Esophagus (tissue), 2 donors: ENCODE data around the gene TBPL2. TPM values are rescaled to one million over a fixed set of nuclear protein-coding genes. Genes with fewer than 3 reads are reported as not detected.
"Not testable (repeated sequence)": the region's sequence is repeated elsewhere in the genome, so short reads cannot be mapped to it uniquely, and the experiment has no call there.

Experiments
- H3K27ac ChIP-seq, 2 donors: one replicate each; pipeline ENCODE4 v1.5.1; 2013; ENCODE audit warnings: low read depth in 2 of 2, mild to moderate bottlenecking in 2 of 2, inconsistent platforms in 1 of 2, low read length in 1 of 2, moderate library complexity in 1 of 2
- H3K27me3 ChIP-seq, 2 donors: one replicate each; pipeline ENCODE4 v1.6.1; 2013; ENCODE audit warnings: low read length in 2 of 2, control low read depth in 1 of 2, mild to moderate bottlenecking in 1 of 2; ENCODE audit not compliant: insufficient read depth in 2 of 2, control insufficient read depth in 1 of 2
- H3K36me3 ChIP-seq, 2 donors: one replicate each; pipeline ENCODE4 v1.6.1; 2013; ENCODE audit warnings: low read length in 1 of 2; ENCODE audit not compliant: control insufficient read depth in 2 of 2, insufficient read depth in 2 of 2
- H3K4me1 ChIP-seq, 2 donors: one replicate each; pipeline ENCODE4 v1.6.1; 2013; ENCODE audit warnings: low read length in 1 of 2; ENCODE audit not compliant: control insufficient read depth in 2 of 2, insufficient read depth in 2 of 2
- H3K4me3 ChIP-seq, 2 donors: one replicate each; pipeline ENCODE4 v1.5.1; 2013; ENCODE audit warnings: low read length in 2 of 2, mild to moderate bottlenecking in 2 of 2, low read depth in 1 of 2, moderate library complexity in 1 of 2
- H3K9me3 ChIP-seq, 2 donors: one replicate each; pipeline ENCODE4 v1.6.1; 2013; ENCODE audit warnings: mild to moderate bottlenecking in 2 of 2, low read depth in 1 of 2, low read length in 1 of 2, moderate library complexity in 1 of 2; ENCODE audit not compliant: control insufficient read depth in 2 of 2, insufficient read depth in 1 of 2
- WGBS, 2 donors: extraction: QIAGEN DNeasy Blood & Tissue Kit; methylation state at CpG; one replicate each; pipeline ENCODE4 v1.1.7; 2013; 5-methylcytosine and 5-hydroxymethylcytosine counted together
- polyA plus RNA-seq, 2 donors: library from polyadenylated mRNA; stranded (reverse); fragments of 200-250 nt; gene quantifications; one replicate each; pipeline ENCODE4 v1.2.3, GENCODE V29; 2013
- donor health status: healthy with polysubstance abuse.
- donor health status: Bipolar disorder and iron deficiency.

Gene TBPL2
- polyA plus RNA-seq, 2 donors = not detected

DNA sequence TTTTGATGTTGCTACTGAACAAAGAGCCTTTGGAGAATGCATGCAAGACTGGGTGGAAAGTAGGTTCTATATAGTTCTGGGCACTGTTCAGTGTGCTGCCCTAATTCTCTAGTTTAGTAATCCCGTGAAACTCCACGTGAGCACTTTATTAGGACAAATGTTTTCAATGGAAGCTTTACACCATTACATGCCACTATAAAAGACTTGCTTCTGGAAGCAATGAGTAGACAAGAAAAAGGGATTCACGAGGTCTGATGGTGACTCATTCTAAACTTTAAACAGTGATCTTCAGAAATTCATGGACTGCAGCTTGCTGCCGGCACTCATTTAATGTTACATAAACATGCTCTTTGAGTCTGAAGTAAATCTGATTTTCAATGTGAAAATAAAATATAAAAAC, 51.1 kb downstream of the TBPL2 start:
- WGBS, 2 donors = 74 to 77% methylated on average over 4 of the region's 4 CpGs
- no peaks in the 10 kb centered on the region for H3K36me3 ChIP-seq
- no peak overlapping the region for H3K27ac ChIP-seq
- H3K9me3 ChIP-seq = no peaks in the 10 kb centered on the region
- H3K4me3 ChIP-seq = no peak overlapping the region
- H3K27me3 ChIP-seq = no peaks in the 10 kb centered on the region
- no peaks in the 10 kb centered on the region for H3K4me1 ChIP-seq

DNA sequence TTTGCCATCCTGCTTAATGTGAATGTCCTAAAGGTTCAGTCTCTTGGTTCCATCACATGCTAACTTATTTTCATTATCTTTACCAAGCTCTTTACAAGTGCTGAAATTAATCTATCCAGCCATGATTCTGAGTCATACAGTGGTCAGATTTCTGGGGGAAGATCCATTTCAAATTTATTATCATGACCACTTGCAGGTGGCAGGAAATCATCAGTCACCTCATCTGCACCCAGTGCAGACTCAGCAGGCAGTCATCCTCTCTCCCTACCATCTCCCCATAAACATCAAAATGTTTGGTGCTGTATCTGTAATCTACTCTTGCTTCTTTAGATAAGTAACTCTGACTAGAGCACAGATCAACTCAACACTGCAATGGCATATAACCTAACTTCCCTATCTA, 52.3 kb downstream of the TBPL2 start:
- no peaks in the 10 kb centered on the region for H3K36me3 ChIP-seq
- H3K9me3 ChIP-seq = no peaks in the 10 kb centered on the region
- H3K27ac ChIP-seq = no peak overlapping the region
- no peaks in the 10 kb centered on the region for H3K27me3 ChIP-seq
- H3K4me1 ChIP-seq = no peaks in the 10 kb centered on the region
- H3K4me3 ChIP-seq = no peak overlapping the region

DNA sequence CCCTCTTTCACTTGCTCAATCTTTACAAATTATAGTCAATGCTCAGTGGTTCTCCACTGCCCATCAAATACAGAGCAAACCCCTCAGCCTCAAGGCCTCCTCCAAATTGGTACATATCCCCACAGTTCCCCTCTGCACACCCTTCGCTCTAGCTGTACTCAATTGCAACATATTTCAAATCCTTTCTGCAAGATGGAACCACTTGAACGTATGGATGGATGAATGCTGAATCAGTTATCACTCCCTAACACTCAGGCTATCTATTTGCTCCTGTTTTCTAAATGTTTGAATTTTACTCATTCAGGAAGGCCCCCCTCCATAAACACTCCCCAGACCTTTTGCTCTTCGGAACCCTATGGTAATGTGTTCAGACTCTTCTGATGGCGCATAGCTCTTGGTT, 53.3 kb downstream of the TBPL2 start:
- WGBS, 2 donors = 96 to 99% methylated on average over 4 of the region's 4 CpGs
- H3K36me3 ChIP-seq = no peaks in the 10 kb centered on the region
- H3K4me1 ChIP-seq = no peaks in the 10 kb centered on the region
- no peaks in the 10 kb centered on the region for H3K27me3 ChIP-seq
- H3K9me3 ChIP-seq = no peaks in the 10 kb centered on the region
- H3K4me3 ChIP-seq = no peak overlapping the region
- H3K27ac ChIP-seq = no peak overlapping the region

DNA sequence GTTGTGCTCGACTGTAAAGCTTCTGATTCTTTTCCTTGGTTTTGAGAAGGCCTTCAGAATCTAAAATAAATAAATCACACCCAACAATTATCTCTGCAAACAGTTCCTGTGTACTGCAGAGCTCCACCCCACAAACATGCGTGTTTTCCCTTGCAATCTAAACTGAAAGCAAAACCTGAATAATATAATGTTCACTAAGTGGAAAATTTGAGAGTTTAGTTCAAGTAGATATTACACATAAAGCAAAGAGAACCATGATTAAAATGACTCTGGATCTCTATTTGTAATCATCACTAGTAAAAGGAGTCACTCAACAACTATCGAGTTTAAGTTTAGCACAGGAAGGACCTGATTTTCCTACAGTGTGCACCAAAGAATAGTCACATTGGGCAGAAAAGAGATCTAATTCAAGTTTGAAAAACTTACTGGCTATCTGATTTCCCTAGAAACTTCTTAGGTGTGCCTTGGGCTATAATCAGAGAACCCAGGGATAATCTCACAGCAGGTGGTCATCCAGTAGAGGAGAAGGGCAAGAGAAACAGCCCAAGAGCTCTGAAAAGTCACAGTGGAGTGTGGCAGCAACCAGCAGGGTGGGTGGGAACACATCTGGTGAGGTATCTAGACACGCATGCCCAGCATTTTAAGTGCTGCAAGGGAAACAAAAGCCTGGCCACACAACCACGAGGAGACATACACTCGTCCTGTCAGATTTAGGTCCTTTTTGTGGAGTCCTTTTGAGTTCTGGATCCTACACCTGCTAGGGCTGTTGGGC, 54.2 kb downstream of the TBPL2 start:
- Histone ChIP-seq H3K27me3 (no peaks in the 10 kb centered on the region), H3K9me3 (no peaks in the 10 kb centered on the region), H3K27ac (no peak overlapping the region), H3K4me1 (no peaks in the 10 kb centered on the region), H3K4me3 (no peak overlapping the region), H3K36me3 (peaks cover 2 to 6% of the 10 kb centered on the region in 2 donors)
- WGBS, 2 donors = 66 to 78% methylated on average over 6 of the region's 6 CpGs

DNA sequence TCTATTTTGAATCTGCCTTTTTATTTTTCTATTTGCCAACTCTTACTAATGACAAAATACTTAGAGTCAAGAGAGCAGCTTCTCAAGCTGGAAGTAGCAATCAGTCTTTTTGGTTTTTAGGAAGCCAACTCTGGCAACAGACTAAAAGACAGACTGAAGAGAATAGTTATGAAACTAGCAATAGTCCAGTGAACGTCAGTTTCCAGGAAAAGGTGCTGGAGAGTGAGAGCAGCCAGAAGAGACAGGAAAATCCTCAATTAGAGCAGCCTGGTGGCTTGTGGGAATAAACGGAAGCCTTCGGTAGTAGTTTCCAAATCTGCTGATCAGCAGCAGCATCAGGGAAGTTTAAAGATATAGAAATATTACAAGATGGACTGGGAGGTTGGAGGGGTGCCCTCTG, 55.9 kb downstream of the TBPL2 start:
- H3K9me3 ChIP-seq = no peaks in the 10 kb centered on the region
- H3K27ac ChIP-seq = no peak overlapping the region
- WGBS, 2 donors = 81% methylated on average over 3 of the region's 3 CpGs
- H3K4me3 ChIP-seq = no peak overlapping the region
- no peaks in the 10 kb centered on the region for H3K4me1 ChIP-seq
- peaks cover 5 to 6% of the 10 kb centered on the region in 2 donors for H3K36me3 ChIP-seq
- H3K27me3 ChIP-seq = no peaks in the 10 kb centered on the region

DNA sequence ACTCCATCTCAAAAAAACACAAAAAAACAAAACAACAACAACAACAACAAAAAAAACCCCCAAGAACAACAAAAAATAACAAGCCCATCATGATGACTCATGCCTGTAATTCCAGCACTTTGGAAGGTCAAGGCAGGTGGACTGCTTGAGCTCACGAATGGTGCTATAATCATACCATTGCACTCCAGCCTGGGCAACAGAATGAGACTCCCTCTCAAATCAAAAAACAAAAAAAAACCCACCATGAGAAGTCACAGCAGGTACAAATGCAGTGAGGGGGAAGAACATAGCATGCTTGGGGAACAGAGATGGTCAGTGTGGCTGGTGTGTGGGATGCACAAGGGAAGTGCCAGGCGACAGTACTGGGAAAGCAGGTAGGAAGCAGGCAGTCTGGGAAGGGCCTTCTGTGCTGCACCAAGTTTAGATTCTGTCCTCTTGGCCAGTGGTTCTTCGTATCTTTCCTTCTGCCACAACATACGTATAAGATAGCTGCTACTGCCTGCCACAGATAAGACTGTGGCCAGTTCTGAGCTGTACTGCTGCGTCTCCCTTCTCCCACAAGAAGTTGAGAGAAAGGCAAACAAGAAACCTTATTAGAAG, 56.8 kb downstream of the TBPL2 start:
- Histone ChIP-seq H3K27ac (no peak overlapping the region), H3K36me3 (peaks cover 5 to 6% of the 10 kb centered on the region in 2 donors), H3K9me3 (no peaks in the 10 kb centered on the region), H3K4me3 (no peak overlapping the region), H3K4me1 (no peaks in the 10 kb centered on the region), H3K27me3 (no peaks in the 10 kb centered on the region)
- WGBS, 2 donors = 80 to 82% methylated on average over 5 of the region's 5 CpGs

DNA sequence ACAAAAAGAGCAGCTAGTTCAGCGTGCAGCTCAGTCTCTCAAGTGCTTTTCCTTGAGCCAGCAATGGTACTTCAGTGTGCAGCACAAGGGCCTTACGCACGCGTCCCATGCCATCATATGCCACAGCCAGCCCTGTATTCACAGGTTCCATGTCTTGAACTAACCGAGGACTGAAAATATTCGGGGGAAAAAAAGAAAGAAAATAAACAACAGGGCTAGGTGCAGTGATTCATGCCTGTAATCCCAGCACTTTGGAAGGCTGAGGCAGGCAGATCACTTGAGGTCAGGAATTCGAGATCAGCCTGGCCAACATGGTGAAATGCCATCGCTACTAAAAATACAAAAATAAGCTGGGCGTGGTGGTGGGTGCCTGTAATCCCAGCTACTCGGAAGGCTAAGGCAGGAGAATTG, 57.4 kb downstream of the TBPL2 start:
- 85% methylated on average over 10 of the region's 10 CpGs for WGBS, 2 donors
- not testable (repeated sequence) for H3K27ac ChIP-seq, H3K4me1 ChIP-seq, H3K9me3 ChIP-seq, H3K36me3 ChIP-seq, H3K4me3 ChIP-seq, H3K27me3 ChIP-seq

DNA sequence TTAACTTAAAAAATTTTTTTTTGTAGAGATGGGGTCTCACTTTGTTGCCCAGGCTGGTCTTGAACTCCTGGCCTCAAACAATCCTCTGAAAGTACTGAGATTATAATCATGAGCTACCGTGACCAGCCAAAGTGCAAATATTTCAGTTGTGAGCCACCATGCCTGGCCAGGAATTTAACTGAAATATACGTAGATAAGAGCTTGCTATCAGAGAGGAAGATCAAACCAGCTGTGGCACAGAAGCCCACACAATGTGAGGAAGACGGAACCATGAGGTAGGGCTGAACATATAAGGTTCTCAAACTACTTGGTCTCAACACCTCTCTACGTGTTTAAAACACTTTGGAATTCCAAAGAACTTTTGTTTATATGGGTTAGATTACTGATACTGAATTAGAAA, 57.9 kb downstream of the TBPL2 start:
- H3K4me3 ChIP-seq = no peak overlapping the region
- 84 to 87% methylated on average over 4 of the region's 4 CpGs for WGBS, 2 donors
- H3K9me3 ChIP-seq = no peaks in the 10 kb centered on the region
- no peaks in the 10 kb centered on the region for H3K4me1 ChIP-seq
- peaks cover 9% of the 10 kb centered on the region in 2 donors for H3K36me3 ChIP-seq
- no peaks in the 10 kb centered on the region for H3K27me3 ChIP-seq
- no peak overlapping the region for H3K27ac ChIP-seq

DNA sequence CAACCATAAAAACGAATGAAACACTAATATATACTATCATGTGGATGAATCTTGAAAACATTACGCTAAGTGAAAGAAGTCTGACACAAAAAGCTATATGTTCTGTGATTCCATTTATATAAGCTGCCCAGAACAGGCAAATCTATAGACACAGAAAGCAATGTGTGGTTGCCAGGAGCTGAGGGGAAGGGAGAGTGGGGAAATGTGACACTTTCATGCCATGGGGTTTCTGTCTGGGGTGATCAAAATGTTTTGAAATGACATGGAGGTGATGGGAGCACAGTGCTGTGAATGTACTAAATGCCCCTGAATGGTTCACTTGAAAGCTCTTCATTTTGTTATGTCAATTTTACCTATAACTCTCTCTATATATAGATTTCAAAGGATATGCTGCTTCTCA, 58.9 kb downstream of the TBPL2 start:
- Histone ChIP-seq H3K27me3 (no peaks in the 10 kb centered on the region), H3K27ac (no peak overlapping the region), H3K4me1 (no peaks in the 10 kb centered on the region), H3K36me3 (peaks cover 11% of the 10 kb centered on the region in 2 donors), H3K4me3 (no peak overlapping the region), H3K9me3 (no peaks in the 10 kb centered on the region)
- 91% methylated on average over 2 of the region's 2 CpGs for WGBS, 2 donors

DNA sequence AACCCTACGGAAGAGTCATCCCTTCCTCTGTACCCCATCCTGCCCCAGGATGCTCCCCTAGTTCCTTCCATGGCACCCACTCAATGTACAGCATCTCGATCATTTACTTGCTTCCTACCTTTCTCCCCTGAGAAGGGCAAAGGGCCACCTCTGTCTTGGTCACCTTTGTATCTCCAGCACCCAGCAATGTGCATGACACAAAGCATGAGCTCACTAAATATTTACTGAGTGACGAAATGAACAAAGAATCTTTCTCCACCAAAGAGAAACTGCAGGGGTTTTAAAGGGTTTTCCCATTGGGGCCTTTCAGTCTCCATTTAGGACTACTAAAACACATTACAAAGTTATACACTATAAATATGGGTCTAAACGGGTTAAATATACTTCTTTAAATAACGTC, 59.4 kb downstream of the TBPL2 start:
- peaks cover 11 to 13% of the 10 kb centered on the region in 2 donors for H3K36me3 ChIP-seq
- H3K27ac ChIP-seq = no peak overlapping the region
- WGBS, 2 donors = 79 to 82% methylated on average over 5 of the region's 5 CpGs
- no peaks in the 10 kb centered on the region for H3K27me3 ChIP-seq
- H3K9me3 ChIP-seq = no peaks in the 10 kb centered on the region
- H3K4me1 ChIP-seq = no peaks in the 10 kb centered on the region
- no peak overlapping the region for H3K4me3 ChIP-seq
